HG03103 (cell line): ENCODE results near the gene RPLP1.

Experiments
- ATAC-seq: cut with Tn5 transposase; IDR thresholded peaks from one replicate; pipeline ENCODE4 v1.9.1; 2021; ENCODE audit warnings: low read depth; ENCODE audit not compliant: unreplicated experiment

RPLP1 gene

GRCh38 chr15:69452692-69453521 lies at the start of gene RPLP1:
Gene RPLP1, plus strand, starts transcription at chr15:69452818. Its CDS starts 131 bp downstream, at chr15:69452949.
- ATAC-seq = peak; percentile 68

DNA sequence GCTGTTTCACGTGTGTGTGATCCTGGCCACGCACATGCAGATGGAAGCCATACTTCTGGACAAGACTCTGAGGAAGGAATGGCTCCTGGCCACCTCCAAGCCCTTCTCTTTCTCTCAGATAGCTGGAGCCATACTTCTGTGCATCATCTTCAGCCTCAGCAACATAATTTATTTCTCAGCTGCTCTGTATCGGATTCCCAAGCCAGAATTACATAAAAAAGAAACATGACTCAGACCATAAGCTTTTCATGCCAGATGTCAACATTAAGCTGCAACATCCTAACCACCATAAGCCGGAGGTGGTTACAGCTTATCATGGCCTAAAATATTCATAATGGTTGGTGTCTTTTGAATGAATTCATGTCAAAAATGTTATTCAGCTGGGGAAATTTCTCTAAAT lies 49.0 kb upstream of the RPLP1 start:
- ATAC-seq = no peak

- no peak for ATAC-seq
Observed at GRCh38 chr15:69405110-69405509, 47.5 kb upstream of the RPLP1 start.

- no peak for ATAC-seq
Observed at GRCh38 chr15:69407719-69408400, 44.8 kb upstream of the RPLP1 start.

DNA sequence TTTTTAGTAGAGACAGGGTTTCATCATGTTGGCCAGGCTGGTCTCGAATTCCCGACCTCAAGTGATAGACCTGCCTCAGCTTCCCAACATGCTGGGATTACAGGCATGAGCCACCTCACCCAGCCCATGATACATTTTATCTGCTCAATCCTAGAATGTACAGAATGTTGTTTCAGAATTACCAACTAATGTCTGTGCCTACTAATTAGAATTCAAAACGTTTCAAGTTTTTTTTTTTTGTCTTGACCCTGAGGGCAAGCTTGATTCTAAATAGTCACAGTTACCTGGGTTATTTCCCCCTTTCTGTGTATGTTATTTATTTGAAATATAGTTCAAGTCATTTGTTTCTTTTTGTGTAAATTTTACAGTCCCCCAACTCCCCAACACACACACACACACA lies 43.8 kb upstream of the RPLP1 start:
- no peak for ATAC-seq

GRCh38 chr15:69410248-69410874 lies 42.3 kb upstream of the RPLP1 start:
- ATAC-seq = no peak

DNA sequence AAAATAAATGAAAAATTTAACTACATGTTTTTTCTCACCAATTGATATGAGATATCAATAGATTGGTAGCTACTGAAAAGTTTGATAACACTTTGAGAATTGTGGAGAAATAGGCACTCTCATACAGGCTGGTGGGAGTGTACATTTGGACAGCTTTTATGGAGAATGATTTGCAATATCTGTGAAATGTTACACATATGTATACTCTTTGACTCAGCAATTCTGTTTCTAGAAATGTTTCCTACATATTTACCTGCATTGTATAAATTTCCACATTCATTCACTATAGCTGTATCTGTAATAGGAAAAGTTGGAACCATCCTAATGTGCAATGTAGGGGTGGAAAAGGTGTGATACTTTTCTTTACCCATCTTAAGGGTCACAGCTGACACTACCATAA lies 40.3 kb upstream of the RPLP1 start:
- no peak for ATAC-seq

DNA sequence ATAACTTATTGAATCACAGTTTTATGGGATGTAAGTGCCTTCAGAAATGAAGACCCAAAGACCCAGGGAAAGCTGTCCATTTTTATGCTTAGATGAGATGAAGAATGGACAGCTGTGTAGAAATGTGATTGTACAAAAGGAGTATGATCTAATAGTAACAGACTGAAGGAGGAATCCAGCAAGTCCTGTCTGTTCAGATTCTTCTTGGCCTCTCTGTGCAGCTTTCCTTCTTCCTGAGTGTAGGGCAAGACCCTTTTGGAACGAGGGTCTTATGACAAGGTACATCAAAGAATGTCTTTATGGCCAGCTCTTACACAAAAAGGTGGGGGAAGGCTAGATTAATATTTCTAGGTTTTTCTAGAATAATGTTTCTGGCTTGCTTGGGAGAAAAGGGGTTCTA lies 39.9 kb upstream of the RPLP1 start:
- ATAC-seq = no peak

DNA sequence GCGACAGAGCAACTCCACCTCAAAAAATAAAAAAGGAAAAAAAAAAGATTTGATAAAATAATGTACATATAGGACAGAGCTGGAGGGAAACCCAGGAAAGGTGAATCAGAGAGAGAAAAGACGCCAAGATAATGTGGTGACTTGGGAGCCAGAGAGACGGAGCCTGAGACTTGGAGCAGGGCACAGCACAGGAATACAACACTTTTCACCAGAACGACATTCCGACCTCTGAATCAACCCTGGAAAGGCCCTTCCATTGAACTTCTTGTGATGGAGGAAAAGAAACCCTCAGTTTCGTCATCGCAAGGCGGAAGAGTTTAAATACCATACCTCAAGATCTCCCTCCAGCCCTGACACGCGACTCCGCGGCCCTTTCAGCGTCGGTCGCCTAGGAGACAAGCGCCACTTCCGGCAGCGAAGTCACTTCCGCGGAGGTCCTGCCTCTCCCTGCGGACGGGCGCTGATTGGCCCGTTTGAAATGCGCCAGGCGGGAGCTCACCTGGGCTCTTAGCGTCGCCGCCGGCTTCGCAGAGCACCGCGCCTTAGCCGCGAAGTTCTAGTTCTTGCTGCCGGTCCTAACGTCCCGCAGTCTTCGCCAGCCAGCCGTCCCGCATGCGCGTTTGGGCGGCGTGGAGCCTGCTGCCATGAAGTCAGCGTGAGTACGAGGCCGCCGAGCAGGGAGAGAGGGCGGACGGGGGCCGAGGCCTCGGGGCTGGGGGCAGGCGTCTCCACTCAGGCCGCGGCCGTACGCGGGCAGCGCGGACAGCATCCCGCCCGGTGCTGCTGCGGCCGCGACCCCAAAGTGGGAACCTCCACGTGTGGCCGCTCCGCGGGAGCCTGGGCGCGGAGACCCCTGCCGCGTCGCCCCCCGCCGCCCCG lies 38.6 kb upstream of the RPLP1 start, which contains the start of gene KIF23:
Gene KIF23, plus strand, starts transcription at position 528 of the 879 bp plus-strand sequence. Its CDS starts 117 bp downstream, at position 645.
- peak; percentile 93 for ATAC-seq

GRCh38 chr15:69414701-69415167 lies 37.9 kb upstream of the RPLP1 start:
- peak; percentile 25 for ATAC-seq

DNA sequence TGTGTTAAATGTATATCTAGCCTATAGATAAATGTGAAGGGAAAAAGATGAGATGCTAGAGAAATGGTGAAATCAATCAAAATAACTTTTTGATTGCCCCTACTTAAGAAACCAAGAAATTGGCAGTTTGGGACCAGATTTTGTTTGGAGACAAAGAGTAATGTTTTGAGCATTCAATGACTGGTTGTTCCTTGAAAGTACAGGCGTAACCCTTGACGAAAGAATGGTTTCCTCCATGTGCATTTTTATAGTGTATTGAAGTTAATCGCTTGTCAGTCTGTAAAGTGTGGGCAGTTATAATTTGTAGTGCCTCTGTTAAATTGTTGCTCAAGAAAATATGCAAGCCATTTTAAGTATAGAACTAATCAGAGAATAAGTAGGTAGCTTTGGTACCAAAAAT lies 37.2 kb upstream of the RPLP1 start:
- ATAC-seq = no peak

DNA sequence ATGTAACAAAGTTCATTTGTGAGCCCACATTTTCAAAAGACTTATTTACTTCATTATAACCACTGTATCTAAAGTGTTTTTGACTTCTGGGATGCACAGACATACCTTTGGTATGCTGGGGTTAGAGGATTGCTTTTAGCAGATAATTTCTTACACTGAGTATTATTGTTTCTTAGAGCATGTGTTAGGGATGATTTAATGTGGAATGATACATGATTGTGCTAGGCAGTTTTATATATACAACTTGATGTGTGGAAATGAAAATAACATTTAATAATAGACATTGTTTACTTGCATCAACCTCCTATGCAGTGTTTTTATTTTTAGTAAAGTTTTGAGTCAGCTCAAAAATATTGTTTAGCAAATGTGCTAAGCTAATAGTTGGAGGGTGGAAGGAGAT lies 35.0 kb upstream of the RPLP1 start:
- ATAC-seq = no peak

DNA sequence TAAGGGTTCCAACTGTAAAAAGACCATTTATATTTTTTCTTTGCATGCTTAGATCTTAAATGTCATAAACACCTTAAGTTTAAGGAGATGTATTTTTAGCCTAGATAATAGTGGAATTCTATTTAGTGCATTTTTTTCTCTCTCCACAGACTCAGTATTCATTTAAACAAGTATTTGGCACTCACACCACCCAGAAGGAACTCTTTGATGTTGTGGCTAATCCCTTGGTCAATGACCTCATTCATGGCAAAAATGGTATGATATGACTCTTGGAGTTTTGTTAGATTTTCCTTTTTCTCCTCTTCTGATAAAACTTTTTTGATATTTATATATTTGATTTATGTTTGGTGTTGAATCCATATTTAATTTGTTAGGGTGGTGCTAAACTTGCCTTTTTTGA lies 31.1 kb upstream of the RPLP1 start:
- ATAC-seq = no peak

DNA sequence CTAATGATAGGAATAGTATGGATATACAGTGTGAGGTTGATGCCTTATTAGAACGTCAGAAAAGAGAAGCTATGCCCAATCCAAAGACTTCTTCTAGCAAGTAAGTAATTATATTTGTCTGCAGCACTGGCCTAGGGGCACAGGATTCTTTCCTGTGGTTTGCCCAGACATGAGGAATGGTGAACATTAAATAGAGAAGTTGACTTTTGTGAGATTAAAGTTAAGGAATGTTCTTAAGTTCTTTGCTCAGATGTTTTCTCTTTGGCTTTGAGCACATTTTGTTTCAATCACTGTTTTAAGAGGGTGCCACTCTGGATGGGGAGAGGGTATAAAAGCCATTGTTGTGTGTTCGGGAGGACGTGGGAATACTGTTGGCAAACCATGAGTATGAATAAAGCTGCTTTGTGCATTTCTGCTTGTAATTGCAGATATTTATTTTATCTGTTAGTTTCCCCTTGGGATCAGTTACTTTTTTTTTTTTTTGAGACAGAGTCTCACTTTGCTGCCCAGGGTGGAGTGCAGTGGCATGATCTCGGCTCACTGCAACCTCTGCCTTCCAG lies 30.2 kb upstream of the RPLP1 start:
- no peak for ATAC-seq

- no peak for ATAC-seq
Observed at GRCh38 chr15:69424001-69424400, 28.6 kb upstream of the RPLP1 start.

DNA sequence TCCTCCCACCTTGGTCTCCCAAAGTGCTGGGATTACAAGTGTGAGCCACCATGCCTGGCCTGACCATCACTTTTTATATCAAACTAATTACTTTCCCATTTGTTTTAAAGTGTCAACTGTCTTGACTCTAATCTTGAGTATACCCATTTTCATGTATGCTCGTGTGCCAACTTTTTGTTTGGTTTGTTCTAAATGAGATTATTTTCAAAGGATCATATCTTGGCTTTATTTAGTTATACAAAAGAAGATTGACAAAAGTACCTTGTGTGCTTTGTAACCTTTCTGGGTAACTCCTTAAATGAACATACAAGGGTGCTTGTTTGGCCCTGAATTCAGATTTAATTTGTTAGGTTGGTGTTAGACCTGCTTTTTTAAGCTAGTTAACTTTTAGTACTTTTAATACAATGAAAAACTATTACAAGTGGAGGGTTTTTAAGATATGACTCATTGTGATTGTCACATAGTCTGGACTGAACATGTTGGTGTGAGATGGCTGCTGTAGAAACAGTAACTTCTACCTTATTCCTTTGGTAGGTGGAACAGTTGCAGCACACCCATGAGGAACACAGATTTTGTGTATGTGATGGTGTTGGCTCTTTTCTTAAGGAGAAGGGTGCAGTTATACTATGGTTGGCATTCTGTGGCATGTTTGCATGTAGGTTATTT lies 27.7 kb upstream of the RPLP1 start:
- ATAC-seq = no peak

DNA sequence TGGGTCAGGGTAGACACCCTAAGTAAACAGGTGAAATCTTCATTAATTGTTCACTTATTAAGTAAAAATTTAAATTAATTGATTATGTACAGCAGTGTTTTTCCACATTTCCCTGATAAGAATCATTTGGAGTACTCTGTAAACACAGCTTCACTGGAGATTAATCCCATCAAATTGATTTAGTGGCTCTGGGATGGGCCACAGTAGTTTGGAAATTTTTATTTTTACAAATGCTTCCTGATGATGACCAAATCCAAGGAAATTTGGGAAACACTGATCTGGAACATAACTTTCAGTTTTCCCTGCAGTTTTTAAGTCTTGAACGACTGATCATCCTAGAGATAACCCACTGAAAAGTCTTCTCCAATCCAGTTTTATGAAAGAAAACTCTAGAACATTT lies 18.8 kb upstream of the RPLP1 start:
- no peak for ATAC-seq

DNA sequence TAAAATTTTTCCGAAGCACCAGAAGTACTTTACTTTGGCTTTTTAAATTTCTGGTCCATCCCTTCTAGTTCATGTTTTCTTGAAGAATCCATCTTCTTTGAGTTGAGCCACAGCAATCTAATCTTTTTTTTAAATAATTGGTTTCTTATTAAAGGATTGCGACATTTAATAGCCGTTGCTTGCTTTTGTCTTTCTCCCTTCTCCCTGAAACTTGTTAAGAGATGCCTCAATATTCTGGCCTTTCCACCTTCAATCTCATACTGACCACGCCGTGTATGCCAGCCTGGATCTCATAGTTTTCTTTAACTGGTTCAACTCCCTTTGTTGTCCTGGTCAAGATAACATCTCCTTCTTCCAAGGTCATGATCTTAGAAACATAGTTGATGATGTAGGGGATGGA lies 18.4 kb upstream of the RPLP1 start:
- no peak for ATAC-seq

DNA sequence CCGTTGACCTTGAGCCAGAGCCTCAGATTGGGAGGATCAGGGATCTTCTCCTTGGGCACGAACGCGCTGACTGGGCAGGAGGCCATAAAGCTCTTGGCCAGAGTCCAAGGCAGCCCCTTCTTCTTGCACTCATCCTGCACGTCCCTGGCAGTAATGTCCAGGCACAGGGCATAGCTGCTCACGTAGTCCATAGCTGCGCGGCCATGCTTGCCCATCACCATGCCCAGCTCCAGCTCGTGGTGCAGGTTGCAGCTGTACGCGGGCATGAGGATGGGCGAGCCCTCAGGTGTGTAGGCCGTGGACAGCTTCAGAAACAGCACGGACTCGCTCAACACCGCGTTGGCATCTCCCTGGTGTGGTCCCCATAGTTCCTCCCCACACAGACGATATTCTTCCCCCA lies 17.9 kb upstream of the RPLP1 start:
- no peak for ATAC-seq

DNA sequence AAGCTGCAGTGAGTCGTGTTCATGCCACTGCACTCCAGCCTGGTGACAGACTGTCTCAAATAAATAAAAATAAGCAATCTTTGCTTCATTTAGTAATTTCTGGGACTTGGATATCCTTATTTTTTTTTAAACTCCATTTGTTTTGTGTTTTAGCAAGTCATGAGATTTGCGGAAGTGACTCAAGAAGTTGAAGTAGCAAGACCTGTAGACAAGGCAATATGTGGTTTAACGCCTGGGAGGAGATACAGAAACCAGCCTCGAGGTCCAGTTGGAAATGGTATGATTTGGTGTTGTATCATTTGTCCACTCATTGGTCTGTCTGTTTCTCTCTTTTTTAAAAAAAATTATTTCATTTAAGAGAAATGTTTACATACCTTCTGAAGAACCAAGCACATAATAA lies 16.6 kb upstream of the RPLP1 start:
- ATAC-seq = no peak
